ENCODE data around the gene TMC6.

DNA sequence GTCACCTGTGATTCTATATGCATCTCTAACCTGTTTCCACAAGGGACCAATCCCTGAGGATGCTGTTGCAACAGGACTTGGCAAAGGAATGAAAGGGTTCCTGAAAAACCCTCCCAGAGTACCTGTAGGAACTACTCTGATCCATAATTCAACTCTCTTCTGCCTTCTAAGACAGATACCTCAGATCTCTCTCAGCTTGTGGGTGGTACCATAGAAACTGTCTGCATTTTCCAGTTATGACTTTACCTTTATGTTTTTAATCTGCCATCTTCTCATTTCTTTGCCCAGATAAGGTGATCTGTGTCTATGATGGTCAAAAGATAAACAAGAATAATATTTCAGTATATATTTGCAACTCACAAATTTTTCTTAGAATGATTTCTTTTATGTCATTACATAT, 65.1 kb downstream of the TMC6 start:
- TF ChIP-seq GATA2 (IDR thresholded peaks at IDR 0.05; ENCODE audit: low read depth, low read length) (no peak), GATA3 (IDR thresholded peaks at IDR 0.05; ENCODE audit: low read depth, low read length) (no peak)

Data from SH-SY5Y (cell line).